ENCODE results near the gene VLDLR.

VLDLR gene

DNA sequence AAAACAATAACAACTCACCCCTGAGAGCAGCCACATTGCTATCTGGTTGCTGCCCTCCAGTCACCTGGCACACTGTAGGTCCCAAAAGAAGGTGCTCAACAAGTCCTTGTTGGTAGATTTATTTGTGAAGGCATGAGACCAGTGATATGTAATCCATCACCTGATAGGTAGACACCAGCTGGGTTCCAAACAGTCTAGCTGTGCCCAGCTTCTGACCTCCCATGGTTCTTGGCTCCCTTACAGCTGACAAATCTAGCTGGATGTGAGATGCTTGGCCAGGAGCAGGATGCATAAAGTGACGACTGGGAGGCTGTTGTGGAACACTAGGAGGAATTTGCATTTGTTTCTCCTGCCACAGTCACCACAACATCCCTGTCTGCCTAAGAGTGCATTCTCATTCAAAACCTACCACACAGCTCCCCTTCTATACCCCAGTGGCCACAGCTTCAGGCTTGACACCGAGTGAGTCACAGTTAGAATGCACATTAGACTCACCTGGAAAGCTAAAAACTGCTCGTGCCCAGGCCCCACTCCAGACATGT is 7.8 kb upstream of the VLDLR start:
- H3K36me3 ChIP-seq, result no peaks in the 10 kb centered on the region
- no peak overlapping the region for H3K27ac ChIP-seq
- H3K27me3 ChIP-seq (ENCODE audit: insufficient read depth, low read depth, severe bottlenecking), result no peaks in the 10 kb centered on the region
- no peaks in the 10 kb centered on the region for H3K9me3 ChIP-seq (ENCODE audit: severe bottlenecking)
- no peak overlapping the region for H3K4me3 ChIP-seq (ENCODE audit: low read depth, low read length)
- no peak for DNase-seq
- TF ChIP-seq CTCF (IDR thresholded peaks at IDR 0.05; ENCODE audit: low read depth, low read length), result no peak

- Histone ChIP-seq H3K9me3 (ENCODE audit: severe bottlenecking) (no peaks in the 10 kb centered on the region), H3K27ac (no peak overlapping the region), H3K27me3 (ENCODE audit: insufficient read depth, low read depth, severe bottlenecking) (no peaks in the 10 kb centered on the region), H3K36me3 (no peaks in the 10 kb centered on the region), H3K4me3 (ENCODE audit: low read depth, low read length) (no peak overlapping the region)
- no peak for DNase-seq
- no peak for TF ChIP-seq CTCF (IDR thresholded peaks at IDR 0.05; ENCODE audit: low read depth, low read length)
These were observed 6.1 kb upstream of the VLDLR start for GRCh38 chr9:2615497-2615896.

DNA sequence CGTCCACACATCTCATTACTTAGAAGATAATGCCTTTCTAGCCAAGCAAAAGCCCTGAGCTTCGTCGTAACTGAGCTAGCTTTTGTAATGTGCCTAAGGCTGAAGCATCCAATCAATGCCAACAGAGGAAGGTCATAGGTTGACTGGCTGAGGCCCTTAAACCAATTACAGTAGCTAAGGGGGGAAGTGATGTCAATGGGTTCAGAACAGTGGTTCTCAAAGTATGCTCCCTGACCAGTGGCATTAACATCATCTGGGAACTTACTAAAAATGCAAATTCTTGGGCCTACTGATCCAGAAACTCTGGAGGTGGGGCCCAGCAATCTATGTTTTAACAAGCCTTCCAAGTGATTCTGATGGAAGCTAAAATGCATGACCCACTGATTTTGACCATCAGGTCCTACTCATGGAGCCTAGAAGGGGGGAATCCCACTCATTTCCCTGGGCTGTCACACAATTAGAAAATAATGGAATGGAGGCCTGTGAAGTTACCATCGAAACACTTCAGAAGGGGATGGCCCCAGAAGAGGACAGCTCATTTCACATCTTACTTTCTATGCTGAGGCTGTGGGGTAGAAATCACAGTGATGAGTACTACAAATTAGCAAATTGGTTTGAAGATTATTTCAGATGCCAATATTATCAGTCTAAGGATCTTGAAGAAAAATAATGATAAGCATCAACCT is 4.8 kb upstream of the VLDLR start:
- no peaks in the 10 kb centered on the region for H3K9me3 ChIP-seq (ENCODE audit: severe bottlenecking)
- H3K27ac ChIP-seq, result no peak overlapping the region
- no peaks in the 10 kb centered on the region for H3K36me3 ChIP-seq
- H3K27me3 ChIP-seq (ENCODE audit: insufficient read depth, low read depth, severe bottlenecking), result no peaks in the 10 kb centered on the region
- no peak for DNase-seq
- TF ChIP-seq CTCF (IDR thresholded peaks at IDR 0.05; ENCODE audit: low read depth, low read length), result no peak
- H3K4me3 ChIP-seq (ENCODE audit: low read depth, low read length), result no peak overlapping the region

DNA sequence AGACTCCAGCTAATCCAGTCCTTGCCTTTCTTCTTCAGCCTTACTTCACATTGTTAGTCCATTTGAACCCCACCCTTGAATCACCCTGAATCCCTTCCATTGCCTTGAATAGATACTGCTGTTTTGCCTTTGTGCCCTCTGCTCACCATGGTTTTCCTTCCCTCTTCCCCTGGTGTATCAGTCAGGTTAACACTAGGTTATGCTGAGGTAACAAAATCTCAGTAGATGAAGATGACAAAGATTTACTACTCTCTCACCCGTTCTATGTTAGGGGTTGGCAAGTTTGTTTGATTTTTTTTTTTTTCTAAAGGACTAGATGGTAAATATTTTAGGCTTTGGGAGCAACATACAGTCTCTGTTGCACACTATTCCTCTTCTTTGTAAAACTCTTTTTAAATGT is 3.3 kb upstream of the VLDLR start:
- no peak overlapping the region for H3K4me3 ChIP-seq (ENCODE audit: low read depth, low read length)

DNA sequence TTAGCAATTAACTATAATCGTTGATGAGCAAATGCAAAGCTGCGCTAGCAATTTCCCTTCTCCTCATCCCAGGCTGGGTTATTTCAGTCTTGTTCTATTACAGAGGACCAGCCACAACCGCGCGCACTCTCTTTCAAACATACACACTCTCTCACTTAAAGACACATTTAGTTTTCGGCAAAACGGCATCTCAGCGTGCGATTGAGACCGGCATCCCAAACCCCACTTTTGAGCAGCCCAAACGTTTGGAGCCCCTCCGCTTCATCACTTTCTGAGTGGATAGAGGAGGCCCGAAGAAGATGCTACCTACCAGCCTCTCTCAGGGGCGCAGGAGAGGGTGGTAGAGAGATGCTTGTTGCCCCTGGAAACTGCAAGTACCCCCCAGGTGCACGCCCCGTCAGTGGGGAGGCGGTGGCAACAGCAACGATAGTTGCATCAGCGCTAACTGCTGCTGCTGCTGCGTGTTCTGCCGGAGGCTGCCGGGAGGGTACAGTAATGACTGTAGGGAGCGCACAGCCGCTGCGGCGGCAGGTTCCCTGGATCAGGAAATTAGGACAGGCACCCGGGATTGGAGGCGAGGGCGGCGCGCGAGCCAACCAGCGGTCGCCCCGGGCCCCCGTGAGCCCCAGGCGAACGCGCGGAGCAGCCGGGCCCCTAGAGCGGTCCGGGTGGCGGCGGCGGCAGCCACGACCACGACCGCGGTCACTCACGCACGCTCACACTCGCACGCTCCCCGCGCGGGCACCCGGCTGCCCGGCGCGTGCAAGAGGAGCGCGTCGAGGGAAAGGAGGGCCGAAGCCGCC is 467 bp upstream of the VLDLR start:
- TF ChIP-seq CTCF (IDR thresholded peaks at IDR 0.05; ENCODE audit: low read depth, low read length), result 0 out of 2 replicates have a peak, but pooled peaks have one; percentile 21
- 0 out of 2 replicates have a peak, but pooled peaks cover 2% of the 10 kb centered on the region for H3K36me3 ChIP-seq
- DNase-seq, result peak; percentile 88
- no peaks in the 10 kb centered on the region for H3K9me3 ChIP-seq (ENCODE audit: severe bottlenecking)
- no peaks in the 10 kb centered on the region for H3K27me3 ChIP-seq (ENCODE audit: insufficient read depth, low read depth, severe bottlenecking)
- peak overlapping the region; percentile 74 for H3K27ac ChIP-seq
- peak overlapping the region; percentile 71 for H3K4me3 ChIP-seq (ENCODE audit: low read depth, low read length)

More for the DNA sequence above, 3.3 kb upstream of the VLDLR start:
- no peak overlapping the region for H3K27ac ChIP-seq
- DNase-seq, result no peak
- no peak for TF ChIP-seq CTCF (IDR thresholded peaks at IDR 0.05; ENCODE audit: low read depth, low read length)
- H3K9me3 ChIP-seq (ENCODE audit: severe bottlenecking), result no peaks in the 10 kb centered on the region
- H3K36me3 ChIP-seq, result 0 out of 2 replicates have a peak, but pooled peaks cover 2% of the 10 kb centered on the region
- no peaks in the 10 kb centered on the region for H3K27me3 ChIP-seq (ENCODE audit: insufficient read depth, low read depth, severe bottlenecking)

All from WERI-Rb-1 (cell line).